Panc1 (cell line): ENCODE data around the gene MAGT1.
"Not testable (repeated sequence)": the region's sequence is repeated elsewhere in the genome, so short reads cannot be mapped to it uniquely, and the experiment has no call there.

Experiments
- CTCF ChIP-seq: fragments of 450-650 bp; IDR thresholded peaks from 2 replicates; pipeline ENCODE4 v1.5.1; 2017; ENCODE audit warnings: mild to moderate bottlenecking
- POLR2AphosphoS5 ChIP-seq: IDR thresholded peaks from 2 replicates; pipeline ENCODE4 v1.6.1; 2012; ENCODE audit warnings: mild to moderate bottlenecking, low read depth, low read length, moderate library complexity
- SIN3A ChIP-seq: IDR thresholded peaks from 2 replicates; pipeline ENCODE4 v1.6.1; 2012; ENCODE audit warnings: low read depth, mild to moderate bottlenecking, low read length, moderate library complexity, borderline replicate concordance; ENCODE audit not compliant: insufficient read depth

- TF ChIP-seq CTCF, POLR2AphosphoS5, SIN3A: not testable (repeated sequence)
These were observed 24.1 kb upstream of the MAGT1 start for GRCh38 chrX:77919370-77919769.
